HUES48 (cell line): ENCODE results near the gene CLGN.
"Not testable (repeated sequence)": the region's sequence is repeated elsewhere in the genome, so short reads cannot be mapped to it uniquely, and the experiment has no call there.

Experiments
- H3K27ac ChIP-seq: one replicate; pipeline ENCODE4 v1.7.0; 2013; ENCODE audit warnings: low read depth, low read length, inconsistent platforms
- H3K27me3 ChIP-seq: 2 replicates; pipeline ENCODE4 v1.6.1; 2013; ENCODE audit warnings: mild to moderate bottlenecking, low read length; ENCODE audit not compliant: control insufficient read depth, insufficient read depth
- H3K36me3 ChIP-seq: 2 replicates; pipeline ENCODE4 v1.6.1; 2013; ENCODE audit warnings: low read length; ENCODE audit not compliant: control insufficient read depth, insufficient read depth
- H3K4me1 ChIP-seq: 2 replicates; pipeline ENCODE4 v1.6.1; 2013; ENCODE audit warnings: mild to moderate bottlenecking, low read length; ENCODE audit not compliant: control insufficient read depth, insufficient read depth
- H3K4me3 ChIP-seq: 2 replicates; pipeline ENCODE4 v1.5.1; 2013; ENCODE audit warnings: mild to moderate bottlenecking, low read depth, low read length
- H3K9ac ChIP-seq: 2 replicates; pipeline ENCODE4 v1.6.1; 2013; ENCODE audit warnings: mild to moderate bottlenecking, low read depth, low read length, moderate library complexity
- H3K9me3 ChIP-seq: 2 replicates; pipeline ENCODE4 v1.6.1; 2013; ENCODE audit warnings: low read length; ENCODE audit not compliant: control insufficient read depth, insufficient read depth

Gene CLGN

GRCh38 chr4:140439644-140440142, 12.2 kb upstream of the CLGN start:
- no peaks in the 10 kb centered on the region for H3K4me1 ChIP-seq
- no peaks in the 10 kb centered on the region for H3K27me3 ChIP-seq
- no peak overlapping the region for H3K9ac ChIP-seq
- H3K27ac ChIP-seq = no peak overlapping the region
- no peaks in the 10 kb centered on the region for H3K9me3 ChIP-seq
- no peaks in the 10 kb centered on the region for H3K36me3 ChIP-seq
- H3K4me3 ChIP-seq = no peak overlapping the region

DNA sequence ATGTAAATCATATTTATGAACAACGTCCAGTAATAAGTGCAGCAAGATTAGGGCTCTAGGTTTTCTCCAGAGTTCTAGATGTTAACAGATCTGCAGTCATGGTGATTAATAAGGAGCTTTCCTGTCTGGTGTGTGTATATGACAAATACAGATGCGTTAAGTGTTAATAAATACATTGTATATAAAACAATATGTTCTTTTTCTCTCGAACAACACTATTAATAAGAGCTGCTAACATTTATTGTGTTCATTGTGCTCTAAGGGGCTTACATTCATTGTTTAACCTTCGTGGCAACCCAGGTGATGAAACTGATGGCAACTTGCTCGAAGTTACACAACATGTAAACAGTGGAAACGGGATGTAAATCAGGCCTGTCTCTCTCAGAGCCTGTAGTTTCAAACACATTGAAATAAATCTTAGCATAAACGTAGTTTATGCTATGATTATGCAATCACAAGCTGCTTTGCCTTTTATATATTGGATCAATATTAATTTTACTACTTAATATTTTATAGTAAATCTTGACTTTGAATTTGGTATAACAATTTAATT, 547 bp upstream of the CLGN start:
- H3K4me3 ChIP-seq = peak overlapping the region; percentile 90
- no peaks in the 10 kb centered on the region for H3K36me3 ChIP-seq
- peaks cover 8% of the 10 kb centered on the region for H3K27me3 ChIP-seq
- H3K4me1 ChIP-seq = peaks cover 9% of the 10 kb centered on the region
- H3K9me3 ChIP-seq = no peaks in the 10 kb centered on the region
- peak overlapping the region; percentile 57; the same call in 1 of the 2 replicates for H3K9ac ChIP-seq
- peak overlapping the region; percentile 35 for H3K27ac ChIP-seq

- Histone ChIP-seq H3K9ac (peak overlapping the region; percentile 57; the same call in 1 of the 2 replicates), H3K27me3 (peaks cover 8% of the 10 kb centered on the region), H3K27ac (no peak overlapping the region), H3K4me3 (peak overlapping the region; percentile 90), H3K36me3 (no peaks in the 10 kb centered on the region), H3K9me3 (no peaks in the 10 kb centered on the region), H3K4me1 (peaks cover 9% of the 10 kb centered on the region)
Measured at GRCh38 chr4:140426610-140427105, 790 bp downstream of the CLGN start.

DNA sequence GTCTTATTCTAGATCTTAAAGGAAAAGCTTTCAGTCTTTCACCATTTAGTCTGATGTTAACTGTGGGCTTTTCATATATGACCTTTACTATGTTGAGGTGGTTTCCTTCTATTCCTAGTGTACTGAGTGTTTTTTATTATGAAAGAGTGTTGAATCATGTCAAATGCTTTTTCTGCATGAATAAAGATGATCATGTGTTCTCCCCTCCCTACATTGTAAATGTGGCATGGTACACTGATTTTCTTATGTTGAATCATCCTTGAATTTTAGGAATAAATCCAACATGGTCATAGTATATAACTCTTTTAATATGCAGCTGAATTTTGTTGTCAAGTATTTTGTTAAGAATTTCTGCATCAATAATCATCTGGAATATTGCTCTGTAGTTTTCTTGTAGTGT, 4.3 kb downstream of the CLGN start:
- H3K4me1 ChIP-seq = peaks cover 9% of the 10 kb centered on the region
- H3K9me3 ChIP-seq = no peaks in the 10 kb centered on the region
- H3K9ac ChIP-seq = no peak overlapping the region
- H3K36me3 ChIP-seq = no peaks in the 10 kb centered on the region
- H3K27ac ChIP-seq = no peak overlapping the region
- peaks cover 8% of the 10 kb centered on the region for H3K27me3 ChIP-seq
- no peak overlapping the region for H3K4me3 ChIP-seq

DNA sequence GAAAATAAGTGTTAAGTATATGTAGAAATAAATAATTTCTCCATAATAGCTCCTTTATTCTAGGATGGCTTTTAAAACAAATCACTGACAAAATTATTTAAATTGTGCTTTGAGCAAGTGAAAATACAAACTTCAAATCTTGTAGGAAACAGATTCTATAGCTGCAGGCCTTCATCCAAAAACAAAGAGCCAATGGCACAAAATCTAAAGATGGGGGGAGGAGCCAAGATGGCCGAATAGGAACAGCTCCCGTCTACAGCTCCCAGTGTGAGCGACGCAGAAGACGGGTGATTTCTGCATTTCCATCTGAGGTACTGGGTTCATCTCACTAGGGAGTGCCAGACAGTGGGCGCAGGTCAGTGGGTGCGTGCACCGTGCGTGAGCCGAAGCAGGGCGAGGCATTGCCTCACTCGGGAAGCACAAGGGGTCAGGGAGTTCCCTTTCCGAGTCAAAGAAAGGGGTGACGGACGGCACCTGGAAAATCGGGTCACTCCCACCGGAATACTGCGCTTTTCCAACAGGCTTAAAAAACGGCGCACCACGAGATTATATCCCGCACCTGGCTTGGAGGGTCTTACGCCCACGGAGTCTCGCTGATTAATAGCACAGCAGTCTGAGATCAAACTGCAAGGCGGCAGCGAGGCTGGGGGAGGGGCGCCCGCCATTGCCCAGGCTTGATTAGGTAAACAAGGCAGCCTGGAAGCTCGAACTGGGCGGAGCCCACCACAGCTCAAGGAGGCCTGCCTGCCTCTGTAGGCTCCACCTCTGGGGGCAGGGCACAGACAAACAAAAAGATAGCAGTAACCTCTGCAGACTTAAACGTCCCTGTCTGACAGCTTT, 14.1 kb downstream of the CLGN start:
- H3K9ac ChIP-seq, H3K4me1 ChIP-seq, H3K27me3 ChIP-seq, H3K4me3 ChIP-seq, H3K27ac ChIP-seq, H3K36me3 ChIP-seq, H3K9me3 ChIP-seq: not testable (repeated sequence)

DNA sequence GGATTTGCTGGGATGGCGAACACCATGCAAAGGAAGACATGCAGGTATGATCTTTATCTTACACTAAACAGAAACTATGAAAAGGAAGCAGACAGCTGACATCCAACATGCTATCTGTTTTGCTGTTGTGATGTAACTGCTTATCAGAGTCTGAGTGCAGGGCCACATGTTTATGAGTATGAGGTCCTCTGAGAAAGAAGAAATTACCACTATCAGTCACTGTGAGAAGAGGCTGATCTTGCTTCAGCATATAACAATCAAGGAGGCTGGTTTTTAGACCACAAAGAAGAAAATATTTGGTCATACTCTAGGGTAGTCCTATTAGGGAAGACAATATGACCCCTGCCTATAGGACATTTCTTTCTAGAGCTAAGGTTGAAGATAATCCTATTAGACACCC, 18.5 kb downstream of the CLGN start:
- Histone ChIP-seq H3K4me1 (peaks cover 6% of the 10 kb centered on the region; the same call in 1 of the 2 replicates), H3K36me3 (no peaks in the 10 kb centered on the region), H3K27me3 (no peaks in the 10 kb centered on the region), H3K4me3 (no peak overlapping the region), H3K9ac (no peak overlapping the region), H3K9me3 (no peaks in the 10 kb centered on the region), H3K27ac (no peak overlapping the region)

DNA sequence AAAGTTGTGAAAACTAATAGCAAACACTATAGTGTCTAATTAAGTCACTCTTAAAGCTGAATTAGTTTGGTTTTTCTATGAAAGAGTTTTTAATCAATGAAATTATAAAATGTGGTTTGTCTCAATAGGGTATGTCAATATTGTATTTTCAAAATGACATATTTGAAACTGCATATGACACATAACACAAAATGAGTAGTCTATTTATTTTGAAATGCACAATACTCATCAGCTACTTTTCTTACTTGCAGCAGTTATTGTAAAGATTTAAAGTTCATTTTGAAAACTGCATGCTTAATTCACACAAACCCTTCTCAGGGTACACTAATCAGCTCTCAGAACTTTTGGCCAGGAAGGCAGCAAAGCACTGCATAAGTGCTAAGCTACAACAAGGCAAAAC, 21.2 kb downstream of the CLGN start:
- no peak overlapping the region for H3K9ac ChIP-seq
- H3K27ac ChIP-seq = no peak overlapping the region
- no peak overlapping the region for H3K4me3 ChIP-seq

DNA sequence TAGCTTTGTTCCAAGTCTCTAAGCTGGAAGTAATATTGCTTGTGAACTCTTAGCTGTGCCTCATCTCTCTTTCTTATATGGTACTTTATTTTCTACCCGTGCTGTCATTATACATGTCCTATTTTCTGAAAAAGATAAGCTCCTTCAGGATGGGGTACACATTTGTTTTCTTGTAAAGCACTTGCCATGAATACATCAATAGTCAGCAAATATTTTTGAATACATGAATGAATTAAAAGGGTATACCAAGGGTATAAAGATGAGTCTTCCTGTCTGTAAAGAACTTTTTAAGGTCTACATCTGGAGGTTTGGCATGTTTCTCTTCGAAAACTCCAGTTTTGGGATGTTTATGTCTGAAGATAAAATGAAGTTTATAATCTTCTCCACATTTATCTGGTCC, 27.3 kb downstream of the CLGN start:
- Histone ChIP-seq H3K36me3 (no peaks in the 10 kb centered on the region), H3K27me3 (no peaks in the 10 kb centered on the region), H3K27ac (no peak overlapping the region), H3K9ac (no peak overlapping the region), H3K9me3 (no peaks in the 10 kb centered on the region), H3K4me1 (no peaks in the 10 kb centered on the region), H3K4me3 (no peak overlapping the region)

More for the DNA sequence above, 21.2 kb downstream of the CLGN start:
- Histone ChIP-seq H3K36me3 (no peaks in the 10 kb centered on the region), H3K27me3 (no peaks in the 10 kb centered on the region), H3K4me1 (no peaks in the 10 kb centered on the region), H3K9me3 (no peaks in the 10 kb centered on the region)

- no peak overlapping the region for H3K4me3 ChIP-seq
- H3K9ac ChIP-seq = no peak overlapping the region
- H3K27me3 ChIP-seq = no peaks in the 10 kb centered on the region
- no peaks in the 10 kb centered on the region for H3K9me3 ChIP-seq
- no peaks in the 10 kb centered on the region for H3K36me3 ChIP-seq
- no peak overlapping the region for H3K27ac ChIP-seq
- no peaks in the 10 kb centered on the region for H3K4me1 ChIP-seq
Measured at GRCh38 chr4:140395668-140396067, 31.8 kb downstream of the CLGN start.

- Histone ChIP-seq H3K9me3 (no peaks in the 10 kb centered on the region), H3K4me1 (no peaks in the 10 kb centered on the region), H3K27ac (no peak overlapping the region), H3K27me3 (no peaks in the 10 kb centered on the region), H3K36me3 (no peaks in the 10 kb centered on the region), H3K9ac (no peak overlapping the region), H3K4me3 (no peak overlapping the region)
Measured at GRCh38 chr4:140388015-140388414, 39.4 kb downstream of the CLGN start.

DNA sequence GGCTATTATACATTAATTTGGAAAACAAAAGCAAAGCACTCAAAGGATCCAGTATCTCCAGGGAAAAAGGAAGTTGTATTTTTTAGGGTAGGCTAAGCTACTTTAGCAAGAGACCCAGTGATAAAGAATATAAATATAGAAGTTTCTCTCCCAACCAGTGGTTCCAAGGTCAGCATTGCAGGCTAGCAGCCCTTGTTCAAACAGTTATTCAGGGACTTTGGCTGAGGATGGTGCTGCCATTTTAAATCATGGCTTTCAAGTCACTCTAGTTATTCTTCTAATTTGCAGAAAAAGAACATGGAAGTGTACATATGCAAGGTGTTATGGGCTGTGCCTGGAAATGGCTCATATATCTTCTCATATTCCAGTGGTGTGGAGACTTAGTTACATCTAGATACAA, 44.7 kb downstream of the CLGN start:
- H3K9me3 ChIP-seq = no peaks in the 10 kb centered on the region
- H3K4me3 ChIP-seq = no peak overlapping the region
- no peak overlapping the region for H3K27ac ChIP-seq
- H3K36me3 ChIP-seq = peaks cover 12% of the 10 kb centered on the region; the same call in 1 of the 2 replicates
- H3K4me1 ChIP-seq = no peaks in the 10 kb centered on the region
- H3K9ac ChIP-seq = no peak overlapping the region
- no peaks in the 10 kb centered on the region for H3K27me3 ChIP-seq
